HG03354 (cell line): ENCODE data around the gene MKNK2.
"Not testable (repeated sequence)": the region's sequence is repeated elsewhere in the genome, so short reads cannot be mapped to it uniquely, and the experiment has no call there.

Source experiments
- ATAC-seq: cut with Tn5 transposase; IDR thresholded peaks from one replicate; pipeline ENCODE4 v1.9.1; 2021; ENCODE audit warnings: mild to moderate bottlenecking; ENCODE audit not compliant: unreplicated experiment, poor library complexity, severe bottlenecking

The MKNK2 gene

GRCh38 chr19:2050991-2051772 is at the start of gene MKNK2:
TSS of gene MKNK2 (minus strand) at chr19:2051244. CDS start at chr19:2050851, 393 bp downstream.
- ATAC-seq: peak; percentile 51

GRCh38 chr19:2100719-2101061 is 49.6 kb upstream of the MKNK2 start:
- ATAC-seq: no peak

- ATAC-seq: no peak
These were observed 49.1 kb upstream of the MKNK2 start for GRCh38 chr19:2099937-2100718.

GRCh38 chr19:2099054-2099501 is 48.0 kb upstream of the MKNK2 start:
- no peak for ATAC-seq

GRCh38 chr19:2097886-2098327 is 46.9 kb upstream of the MKNK2 start:
- ATAC-seq: no peak

- ATAC-seq: no peak
These were observed 46.3 kb upstream of the MKNK2 start for GRCh38 chr19:2097203-2097885.

- ATAC-seq: peak; percentile 65
These were observed 45.6 kb upstream of the MKNK2 start, which contains the start of gene IZUMO4 for GRCh38 chr19:2096480-2097202. TSS of gene IZUMO4 (plus strand) at chr19:2096915. CDS start at chr19:2096946, 31 bp downstream.

GRCh38 chr19:2096034-2096479 is 45.0 kb upstream of the MKNK2 start, which contains the start of gene MOB3A:
TSS of gene MOB3A (minus strand) at chr19:2096326. CDS start at chr19:2078560, 17,766 bp downstream.
- ATAC-seq: peak; percentile 35

- ATAC-seq: not testable (repeated sequence)
These were observed 41.0 kb upstream of the MKNK2 start for GRCh38 chr19:2091926-2092525.

- ATAC-seq: no peak
These were observed 38.6 kb upstream of the MKNK2 start for GRCh38 chr19:2089727-2090053.

GRCh38 chr19:2089001-2089711 is 38.1 kb upstream of the MKNK2 start:
- no peak for ATAC-seq

GRCh38 chr19:2087621-2088100 is 36.6 kb upstream of the MKNK2 start:
- no peak for ATAC-seq

- ATAC-seq: peak; percentile 21
These were observed 35.9 kb upstream of the MKNK2 start for GRCh38 chr19:2086695-2087620.

GRCh38 chr19:2084993-2085720 is 34.1 kb upstream of the MKNK2 start:
- ATAC-seq: peak; percentile 31

GRCh38 chr19:2083174-2083854 is 32.3 kb upstream of the MKNK2 start:
- no peak for ATAC-seq
